PC-9 (cell line): Measurements from ENCODE around the gene CAPN15. TPM values are rescaled to one million over a fixed set of nuclear protein-coding genes. Genes with fewer than 3 reads are reported as not detected.
A peak's percentile ranks its signal among the peaks of the same experiment; 100 is the strongest.

ENCODE experiments used
- BruUV-seq: library from RNA; stranded (reverse); fragments of 400-500 nt; replicated peaks from 2 replicates; lab custom pipeline; 2021; lab: Mats Ljungman, UMichigan
- CTCF ChIA-PET: fragments of 300-600 bp; sonication (Branson Sonifier 250); formaldehyde crosslinking; loops from one replicate; lab custom pipeline; 2022; ENCODE audit warnings: antibody characterized with exemption; lab: Charles Lee
- POLR2A ChIA-PET: fragments of 300-600 bp; sonication (Branson Sonifier 250); formaldehyde crosslinking; loops from one replicate; lab custom pipeline; 2022; ENCODE audit warnings: antibody characterized with exemption; ENCODE audit not compliant: unreplicated experiment; lab: Charles Lee
- DNase-seq, 2 experiments: peaks; one replicate each; pipeline versions ENCODE4 v3.0.0 to v3.0.0-alpha.2; 2015 to 2022; ENCODE audit warnings: mixed read lengths in 1 of 2
- H2AFZ ChIP-seq: fragments of 200-600 bp; sonication (generic); 2 replicates; pipeline ENCODE4 v1.8.1; 2017; ENCODE audit warnings: antibody characterized with exemption
- H3F3A ChIP-seq: fragments of 200-600 bp; sonication (generic); 2 replicates; pipeline ENCODE4 v1.8.1; 2017; ENCODE audit warnings: antibody characterized with exemption, mild to moderate bottlenecking, low read depth; ENCODE audit not compliant: insufficient read depth
- H3K27ac ChIP-seq: fragments of 200-600 bp; sonication (generic); 2 replicates; pipeline ENCODE4 v1.6.1; 2016; ENCODE audit warnings: mixed run types
- H3K27me3 ChIP-seq: fragments of 200-600 bp; sonication (generic); 2 replicates; pipeline ENCODE4 v1.6.1; 2016; ENCODE audit warnings: low read depth, mixed run types; ENCODE audit not compliant: insufficient read depth
- H3K36me3 ChIP-seq: fragments of 200-600 bp; sonication (generic); 2 replicates; pipeline ENCODE4 v1.6.1; 2016; ENCODE audit warnings: low read depth, mixed run types
- H3K4me1 ChIP-seq: fragments of 200-600 bp; sonication (generic); replicated peaks from 2 replicates; pipeline ENCODE4 v1.6.1; 2016; ENCODE audit warnings: mixed run types; ENCODE audit not compliant: insufficient read depth
- H3K4me2 ChIP-seq: fragments of 200-600 bp; sonication (generic); 2 replicates; pipeline ENCODE4 v1.6.1; 2017; ENCODE audit warnings: mixed run types
- H3K4me3 ChIP-seq: fragments of 200-600 bp; sonication (generic); 2 replicates; pipeline ENCODE4 v1.6.1; 2016; ENCODE audit warnings: mixed run types
- H3K79me2 ChIP-seq: fragments of 200-600 bp; sonication (generic); 2 replicates; pipeline ENCODE4 v1.6.1; 2017; ENCODE audit warnings: low read depth, mixed run types
- H3K9me2 ChIP-seq: fragments of 200-600 bp; sonication (generic); 2 replicates; pipeline ENCODE4 v1.8.1; 2017; ENCODE audit warnings: mild to moderate bottlenecking; ENCODE audit not compliant: insufficient read depth
- H3K9me3 ChIP-seq: fragments of 200-600 bp; sonication (generic); 2 replicates; pipeline ENCODE4 v1.8.1; 2016; ENCODE audit warnings: low read depth; ENCODE audit not compliant: insufficient read depth
- H4K20me1 ChIP-seq: fragments of 200-600 bp; sonication (generic); 2 replicates; pipeline ENCODE4 v1.8.1; 2017; ENCODE audit not compliant: insufficient read depth
- CTCF ChIP-seq: fragments of 200-600 bp; sonication (generic); conservative IDR thresholded peaks from 2 replicates; pipeline ENCODE4 v1.6.1; 2017; ENCODE audit warnings: mixed run types, antibody characterized with exemption, mild to moderate bottlenecking, moderate library complexity
- EZH2 ChIP-seq: fragments of 200-600 bp; sonication (generic); IDR thresholded peaks from 2 replicates; pipeline ENCODE4 v1.8.0; 2017; ENCODE audit warnings: antibody characterized with exemption, low read depth
- intact Hi-C: fragments of 100-400 bp; cut with micrococcal nuclease; formaldehyde crosslinking; loops from one replicate; pipeline ENCODE4 v1.10.0; 2022; ENCODE audit not compliant: unreplicated experiment
- total RNA-seq: library from RNA; stranded (reverse); gene quantifications from 2 replicates; pipeline ENCODE4 v1.2.3, GENCODE V29; 2021

Gene CAPN15
- total RNA-seq, 1 experiment from 2014 or later, result 66.8 TPM

DNA sequence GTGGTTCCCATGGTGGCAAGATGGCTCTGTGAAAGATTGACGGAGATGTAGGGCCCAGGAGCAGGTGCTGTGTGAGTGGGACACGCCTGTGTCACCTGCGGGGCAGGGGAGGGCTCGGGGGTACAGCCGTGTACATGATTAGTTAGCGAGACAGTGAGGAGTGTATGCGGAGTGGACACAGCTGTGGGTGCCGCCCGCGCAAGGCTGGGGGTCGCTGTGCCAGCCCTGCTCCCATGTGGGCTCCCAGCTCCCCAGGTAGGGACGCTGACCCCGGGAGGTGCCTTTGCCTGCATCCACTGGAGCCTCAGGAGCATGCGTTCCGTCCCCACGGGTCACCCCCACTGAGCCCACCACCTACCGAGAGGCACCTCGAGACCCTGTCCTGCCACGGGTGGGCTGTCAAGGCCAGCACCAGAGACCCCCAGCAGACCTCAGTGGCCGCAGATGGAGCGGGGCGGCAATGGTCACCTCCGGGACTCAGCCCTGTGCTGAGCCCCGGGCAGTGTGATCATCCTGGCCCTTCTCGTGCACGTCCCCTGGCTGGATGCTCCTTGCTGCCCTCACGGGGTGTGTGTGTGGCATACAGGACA lies 7.4 kb downstream of the CAPN15 start:
- Histone ChIP-seq H3K36me3 (no peaks in the 10 kb centered on the region), H3F3A (peaks cover 34% of the 10 kb centered on the region; the same call in 1 of the 2 replicates), H3K9me2 (no peaks in the 10 kb centered on the region), H4K20me1 (peaks cover 91% of the 10 kb centered on the region), H3K9me3 (no peaks in the 10 kb centered on the region), H3K79me2 (peaks cover 95% of the 10 kb centered on the region), H3K27ac (peak overlapping the region; percentile 66), H3K27me3 (no peaks in the 10 kb centered on the region), H2AFZ (no peak overlapping the region), H3K4me1 (peaks cover 33% of the 10 kb centered on the region), H3K4me2 (peak overlapping the region; percentile 55), H3K4me3 (no peak overlapping the region)
- no peak; the same call in 1 of the 2 replicates for TF ChIP-seq CTCF
- CTCF ChIA-PET, result interaction anchor here (0.6 kb wide), 1 partner anchor 143 kb away, joined by 3 read pairs; no protein-coding TSS in a partner anchor
- DNase-seq, result no peak
- intact Hi-C loops, result loop anchor here (2.0 kb wide), 3 partner anchors 34 to 134 kb away; partner anchors contain the start of genes DECR2 and PIGQ
- POLR2A ChIA-PET, result interaction anchor here (0.7 to 1.0 kb wide), 2 partner anchors 9 to 34 kb away, joined by 3 to 5 read pairs; no protein-coding TSS in a partner anchor
- no TSS peak for BruUV-seq

- ChIA-PET CTCF (interaction anchor here (0.6 kb wide), 1 partner anchor 144 kb away, joined by 3 read pairs; no protein-coding TSS in a partner anchor), POLR2A (interaction anchor here (0.6 to 1.0 kb wide), 2 partner anchors 33 to 100 kb away, joined by 3 to 5 read pairs; partner anchors contain the start of gene METTL26)
- peaks cover 95% of the 10 kb centered on the region for H3K79me2 ChIP-seq
- H2AFZ ChIP-seq, result no peak overlapping the region
- no peaks in the 10 kb centered on the region for H3K27me3 ChIP-seq
- peak overlapping the region; percentile 66 for H3K27ac ChIP-seq
- peaks cover 91% of the 10 kb centered on the region for H4K20me1 ChIP-seq
- H3F3A ChIP-seq, result peaks cover 34% of the 10 kb centered on the region; the same call in 1 of the 2 replicates
- no peak; the same call in 1 of the 2 replicates for TF ChIP-seq CTCF
- TF ChIP-seq EZH2, result no peak
- peaks cover 33% of the 10 kb centered on the region for H3K4me1 ChIP-seq
- peak; percentile 92 to 99 for DNase-seq
- no peaks in the 10 kb centered on the region for H3K36me3 ChIP-seq
- intact Hi-C loops, result loop anchor here (2.0 kb wide), 3 partner anchors 33 to 135 kb away; partner anchors contain the start of genes DECR2 and PIGQ
- no peaks in the 10 kb centered on the region for H3K9me3 ChIP-seq
- H3K4me2 ChIP-seq, result peak overlapping the region; percentile 55
- no peak overlapping the region for H3K4me3 ChIP-seq
- H3K9me2 ChIP-seq, result no peaks in the 10 kb centered on the region
- no TSS peak for BruUV-seq
Measured at GRCh38 chr16:535446-536405, 8.2 kb downstream of the CAPN15 start.

DNA sequence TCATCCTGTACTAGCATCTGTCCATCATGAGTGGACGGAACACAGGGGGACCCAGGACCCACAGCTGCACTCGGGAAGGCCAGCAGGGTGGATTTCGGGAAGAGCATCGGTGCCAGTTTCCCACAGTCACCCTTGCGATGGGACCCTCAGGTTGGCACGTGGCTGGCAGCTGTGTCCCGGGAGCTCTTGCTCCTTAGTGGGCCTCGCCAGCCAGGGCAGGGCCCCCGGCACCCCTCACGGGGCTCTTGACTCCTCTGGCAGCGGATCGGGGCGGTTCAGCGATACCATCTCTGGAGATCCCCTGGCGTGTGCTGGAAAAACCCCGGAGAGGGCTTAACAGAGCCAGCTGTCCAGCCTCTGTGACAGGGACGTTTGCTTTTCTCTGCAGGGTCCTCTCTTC lies 9.2 kb downstream of the CAPN15 start:
- no peaks in the 10 kb centered on the region for H3K27me3 ChIP-seq
- no peak for DNase-seq
- no peaks in the 10 kb centered on the region for H3K9me2 ChIP-seq
- peaks cover 84% of the 10 kb centered on the region for H4K20me1 ChIP-seq
- intact Hi-C loops, result no loop called here
- ChIA-PET CTCF (no interaction called here), POLR2A (no interaction called here)
- H3K4me1 ChIP-seq, result peaks cover 33% of the 10 kb centered on the region
- peaks cover 34% of the 10 kb centered on the region; the same call in 1 of the 2 replicates for H3F3A ChIP-seq
- no peaks in the 10 kb centered on the region for H3K9me3 ChIP-seq
- no peak overlapping the region for H3K4me3 ChIP-seq
- H3K27ac ChIP-seq, result no peak overlapping the region
- H3K4me2 ChIP-seq, result peak overlapping the region; percentile 55; the same call in 1 of the 2 replicates
- H2AFZ ChIP-seq, result no peak overlapping the region
- peaks cover 93% of the 10 kb centered on the region for H3K79me2 ChIP-seq
- BruUV-seq, result no TSS peak
- H3K36me3 ChIP-seq, result no peaks in the 10 kb centered on the region
- TF ChIP-seq CTCF (no peak), EZH2 (no peak)
